ENCODE data around the gene SLC52A1.
A peak's percentile ranks its signal among the peaks of the same experiment; 100 is the strongest.
"Not testable (repeated sequence)": the region's sequence is repeated elsewhere in the genome, so short reads cannot be mapped to it uniquely, and the experiment has no call there.

SLC52A1 gene

DNA sequence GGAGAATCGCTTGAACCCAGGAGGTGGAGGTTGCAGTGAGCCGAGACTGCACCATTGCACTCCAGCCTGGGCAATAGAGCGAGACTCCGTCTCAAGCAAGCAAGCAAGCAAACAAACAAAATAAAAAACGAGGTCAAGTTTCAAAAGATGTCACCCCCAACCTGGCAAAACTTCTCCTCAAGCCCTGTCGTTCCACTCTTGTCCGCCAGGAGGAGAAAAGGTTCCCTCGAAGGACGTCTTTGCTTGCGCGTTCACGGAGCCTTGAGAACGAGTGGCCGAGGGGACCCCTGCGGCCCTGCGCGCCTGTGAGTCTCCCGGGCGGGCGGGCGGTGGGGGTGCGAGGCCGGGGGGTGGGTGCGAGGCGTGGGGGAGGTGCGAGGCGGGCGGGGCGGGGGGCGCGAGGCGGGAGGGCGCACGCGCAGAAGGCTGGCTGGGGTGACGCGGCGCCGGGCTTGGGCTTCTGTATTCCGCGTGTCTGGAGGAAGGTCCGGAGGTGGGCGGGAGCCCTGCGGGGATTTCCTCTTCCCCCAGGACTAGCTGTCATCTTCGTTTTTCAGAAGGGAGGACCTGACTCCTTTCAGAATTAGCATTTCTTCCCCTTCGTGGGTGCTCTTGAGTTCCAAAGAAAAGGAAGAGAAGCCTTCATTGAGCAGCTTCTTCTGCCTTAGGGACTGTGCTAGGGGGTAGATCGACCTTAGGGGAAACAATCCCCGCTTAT lies 3.7 kb downstream of the SLC52A1 start:
- TF ChIP-seq, protein P1, sequence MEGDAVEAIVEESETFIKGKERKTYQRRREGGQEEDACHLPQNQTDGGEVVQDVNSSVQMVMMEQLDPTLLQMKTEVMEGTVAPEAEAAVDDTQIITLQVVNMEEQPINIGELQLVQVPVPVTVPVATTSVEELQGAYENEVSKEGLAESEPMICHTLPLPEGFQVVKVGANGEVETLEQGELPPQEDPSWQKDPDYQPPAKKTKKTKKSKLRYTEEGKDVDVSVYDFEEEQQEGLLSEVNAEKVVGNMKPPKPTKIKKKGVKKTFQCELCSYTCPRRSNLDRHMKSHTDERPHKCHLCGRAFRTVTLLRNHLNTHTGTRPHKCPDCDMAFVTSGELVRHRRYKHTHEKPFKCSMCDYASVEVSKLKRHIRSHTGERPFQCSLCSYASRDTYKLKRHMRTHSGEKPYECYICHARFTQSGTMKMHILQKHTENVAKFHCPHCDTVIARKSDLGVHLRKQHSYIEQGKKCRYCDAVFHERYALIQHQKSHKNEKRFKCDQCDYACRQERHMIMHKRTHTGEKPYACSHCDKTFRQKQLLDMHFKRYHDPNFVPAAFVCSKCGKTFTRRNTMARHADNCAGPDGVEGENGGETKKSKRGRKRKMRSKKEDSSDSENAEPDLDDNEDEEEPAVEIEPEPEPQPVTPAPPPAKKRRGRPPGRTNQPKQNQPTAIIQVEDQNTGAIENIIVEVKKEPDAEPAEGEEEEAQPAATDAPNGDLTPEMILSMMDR (IDR thresholded peaks at IDR 0.05): peak; percentile 75
- TF ChIP-seq ZFX (IDR thresholded peaks at IDR 0.05; ENCODE audit: borderline replicate concordance): no peak
- H3K27ac ChIP-seq: peak overlapping the region; percentile 44

DNA sequence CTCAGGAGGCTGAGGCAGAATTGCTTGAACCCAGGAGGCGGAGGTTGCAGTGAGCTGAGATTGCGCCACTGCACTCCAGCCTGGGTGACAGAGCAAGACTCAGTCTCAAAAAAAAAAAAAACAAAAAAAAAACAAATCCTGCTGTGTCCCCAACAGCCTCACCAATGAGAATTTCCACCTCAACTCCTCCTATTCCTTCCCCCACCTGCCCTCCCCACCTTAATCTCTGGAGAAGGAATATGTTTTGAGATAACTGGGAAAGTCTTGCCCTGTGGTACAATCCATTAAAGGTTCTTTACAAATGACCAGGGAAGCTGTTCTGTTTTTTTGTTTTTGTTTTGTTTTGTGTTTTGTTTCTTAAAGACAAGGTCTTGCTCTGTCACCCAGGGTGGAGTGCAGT lies 5.1 kb downstream of the SLC52A1 start:
- not testable (repeated sequence) for H3K27ac ChIP-seq

DNA sequence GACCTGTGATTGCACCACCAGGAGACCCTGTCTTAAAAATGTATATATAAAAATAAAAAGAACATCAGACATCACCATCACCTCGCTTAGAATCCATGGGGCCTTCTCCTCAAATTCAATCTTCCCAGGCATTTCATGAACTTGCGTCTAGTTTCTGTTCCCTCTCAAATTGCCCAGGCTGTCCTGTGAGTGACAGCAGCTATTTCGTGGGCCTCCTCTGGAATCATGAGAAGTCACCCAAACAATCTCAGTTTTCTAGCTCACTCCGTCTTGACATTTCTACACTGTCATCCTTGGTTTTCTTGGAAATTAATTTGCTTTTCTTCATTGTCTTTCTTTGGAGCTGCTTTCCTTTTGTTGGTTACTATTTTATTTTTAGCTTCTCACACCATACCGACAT lies 7.3 kb downstream of the SLC52A1 start:
- H3K27ac ChIP-seq: no peak overlapping the region

DNA sequence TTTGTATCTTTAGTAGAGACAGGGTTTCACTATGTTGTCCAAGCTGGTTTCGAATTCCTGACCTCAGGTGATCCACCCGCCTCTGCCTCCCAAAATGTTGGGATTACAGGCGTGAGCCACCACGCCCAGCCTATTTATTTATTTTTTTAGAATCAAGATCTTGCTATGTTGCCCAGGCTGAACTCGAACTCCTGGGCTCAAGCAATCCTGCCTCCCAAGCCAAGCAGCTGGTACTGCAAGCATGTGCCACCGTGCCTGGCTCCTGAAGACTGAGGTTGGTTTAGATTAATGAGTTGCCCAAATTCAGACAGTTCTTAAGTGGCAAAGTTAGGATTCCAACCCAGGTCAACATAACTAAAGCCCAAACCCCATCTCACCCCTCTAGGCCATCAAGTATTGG lies 7.9 kb downstream of the SLC52A1 start:
- TF ChIP-seq, protein P1 (IDR thresholded peaks at IDR 0.05): no peak
- no peak for TF ChIP-seq ZFX (IDR thresholded peaks at IDR 0.05; ENCODE audit: borderline replicate concordance)
- H3K27ac ChIP-seq: no peak overlapping the region

More for the DNA sequence above, 7.3 kb downstream of the SLC52A1 start:
- TF ChIP-seq, protein P1 (IDR thresholded peaks at IDR 0.05): no peak
- TF ChIP-seq ZFX (IDR thresholded peaks at IDR 0.05; ENCODE audit: borderline replicate concordance): no peak

DNA sequence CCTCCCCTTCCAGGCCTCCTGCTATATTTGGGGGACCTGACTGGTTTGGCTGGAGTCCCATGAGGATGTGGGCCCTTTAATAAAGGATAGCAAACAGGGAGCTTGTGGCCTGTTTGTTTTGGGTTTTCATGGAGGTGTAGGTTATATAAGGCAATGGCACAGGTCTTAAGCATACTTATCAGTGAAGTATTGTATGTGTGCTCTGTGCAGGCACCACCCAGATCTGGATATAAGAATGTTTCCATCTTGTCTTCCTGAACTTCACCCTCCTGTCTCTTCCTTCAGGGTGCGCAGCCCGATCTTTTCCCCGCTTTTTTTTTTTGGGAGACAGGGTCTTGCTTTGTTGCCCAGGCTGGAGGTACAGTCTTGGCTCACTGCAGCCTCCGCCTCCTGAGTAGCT lies 10.6 kb downstream of the SLC52A1 start:
- H3K27ac ChIP-seq: no peak overlapping the region
- TF ChIP-seq, protein P1 (IDR thresholded peaks at IDR 0.05): no peak
- TF ChIP-seq ZFX (IDR thresholded peaks at IDR 0.05; ENCODE audit: borderline replicate concordance): no peak

DNA sequence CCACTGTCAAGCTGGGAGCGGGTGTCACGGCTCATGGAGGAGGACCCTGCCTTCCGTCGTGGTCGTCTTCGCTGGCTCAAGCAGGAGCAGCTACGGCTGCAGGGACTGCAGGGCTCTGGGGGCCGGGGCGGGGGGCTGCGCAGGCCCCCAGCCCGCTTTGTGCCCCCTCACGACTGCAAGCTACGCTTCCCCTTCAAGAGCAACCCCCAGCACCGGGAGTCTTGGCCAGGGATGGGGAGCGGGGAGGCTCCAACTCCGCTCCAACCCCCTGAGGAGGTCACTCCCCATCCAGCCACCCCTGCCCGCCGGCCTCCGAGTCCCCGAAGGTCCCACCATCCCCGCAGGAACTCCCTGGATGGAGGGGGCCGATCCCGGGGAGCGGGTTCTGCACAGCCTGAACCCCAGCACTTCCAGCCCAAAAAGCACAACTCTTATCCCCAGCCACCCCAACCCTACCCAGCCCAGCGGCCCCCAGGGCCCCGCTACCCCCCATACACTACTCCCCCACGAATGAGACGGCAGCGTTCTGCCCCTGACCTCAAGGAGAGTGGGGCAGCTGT lies 11.6 kb downstream of the SLC52A1 start:
- no peak for TF ChIP-seq ZFX (IDR thresholded peaks at IDR 0.05; ENCODE audit: borderline replicate concordance)
- TF ChIP-seq, protein P1 (IDR thresholded peaks at IDR 0.05): no peak
- no peak overlapping the region for H3K27ac ChIP-seq

DNA sequence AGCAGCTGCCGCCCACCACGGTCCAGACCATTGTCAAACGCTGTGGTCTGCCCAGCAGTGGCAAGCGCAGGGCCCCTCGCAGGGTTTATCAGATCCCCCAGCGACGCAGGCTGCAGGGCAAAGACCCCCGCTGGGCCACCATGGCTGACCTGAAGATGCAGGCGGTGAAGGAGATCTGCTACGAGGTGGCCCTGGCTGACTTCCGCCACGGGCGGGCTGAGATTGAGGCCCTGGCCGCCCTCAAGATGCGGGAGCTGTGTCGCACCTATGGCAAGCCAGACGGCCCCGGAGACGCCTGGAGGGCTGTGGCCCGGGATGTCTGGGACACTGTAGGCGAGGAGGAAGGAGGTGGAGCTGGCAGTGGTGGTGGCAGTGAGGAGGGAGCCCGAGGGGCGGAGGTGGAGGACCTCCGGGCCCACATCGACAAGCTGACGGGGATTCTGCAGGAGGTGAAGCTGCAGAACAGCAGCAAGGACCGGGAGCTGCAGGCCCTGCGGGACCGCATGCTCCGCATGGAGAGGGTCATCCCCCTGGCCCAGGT lies 13.0 kb downstream of the SLC52A1 start:
- no peak for TF ChIP-seq ZFX (IDR thresholded peaks at IDR 0.05; ENCODE audit: borderline replicate concordance)
- TF ChIP-seq, protein P1 (IDR thresholded peaks at IDR 0.05): no peak

More for the DNA sequence above, 13.0 kb downstream of the SLC52A1 start:
- no peak overlapping the region for H3K27ac ChIP-seq

Data from 22Rv1 (cell line).